NCI-H446 (cell line): Measurements from ENCODE around the gene NAV2.

Source experiments
- DNase-seq, 2 experiments: peaks; one replicate each; lab custom pipeline; 2025; lab: John Stamatoyannopoulos, UW

The NAV2 gene

GRCh38 chr11:19774817-19775580 is 62.4 kb downstream of the NAV2 start:
- DNase-seq: no peak

GRCh38 chr11:19775622-19776021 is 63.0 kb downstream of the NAV2 start:
- no peak for DNase-seq

- no peak for DNase-seq
These were observed 64.4 kb downstream of the NAV2 start for GRCh38 chr11:19777039-19777376.

- no peak for DNase-seq
These were observed 64.9 kb downstream of the NAV2 start for GRCh38 chr11:19777377-19778102.

GRCh38 chr11:19779740-19780139 is 67.1 kb downstream of the NAV2 start:
- no peak for DNase-seq

GRCh38 chr11:19781351-19781750 is 68.7 kb downstream of the NAV2 start:
- no peak for DNase-seq

GRCh38 chr11:19785265-19785664 is 72.6 kb downstream of the NAV2 start:
- no peak for DNase-seq

- no peak for DNase-seq
These were observed 74.0 kb downstream of the NAV2 start for GRCh38 chr11:19786644-19787043.

GRCh38 chr11:19788435-19788834 is 75.8 kb downstream of the NAV2 start:
- DNase-seq: no peak

- no peak for DNase-seq
These were observed 76.6 kb downstream of the NAV2 start for GRCh38 chr11:19789245-19789644.

- no peak for DNase-seq
These were observed 77.4 kb downstream of the NAV2 start for GRCh38 chr11:19789835-19790710.

GRCh38 chr11:19790831-19791552 is 78.4 kb downstream of the NAV2 start:
- no peak for DNase-seq

- DNase-seq: no peak
These were observed 79.9 kb downstream of the NAV2 start for GRCh38 chr11:19792510-19792909.

- no peak for DNase-seq
These were observed 80.7 kb downstream of the NAV2 start for GRCh38 chr11:19793326-19793725.

GRCh38 chr11:19794161-19794560 is 81.5 kb downstream of the NAV2 start:
- no peak for DNase-seq

GRCh38 chr11:19795082-19795481 is 82.4 kb downstream of the NAV2 start:
- no peak for DNase-seq

GRCh38 chr11:19800162-19800561 is 87.5 kb downstream of the NAV2 start:
- DNase-seq: no peak

GRCh38 chr11:19800714-19801519 is 88.3 kb downstream of the NAV2 start:
- DNase-seq: no peak

- DNase-seq: no peak
These were observed 90.2 kb downstream of the NAV2 start for GRCh38 chr11:19802773-19803293.

- DNase-seq: no peak
These were observed 90.9 kb downstream of the NAV2 start for GRCh38 chr11:19803506-19803998.

GRCh38 chr11:19805376-19805775 is 92.7 kb downstream of the NAV2 start:
- DNase-seq: no peak
